Mesenchymal stem cell (in vitro differentiated cells and primary cell): Measurements from ENCODE around the gene FIGLA.

Experiments used
- DNase-seq: peaks from one replicate; pipeline ENCODE4 v3.0.0-alpha.2; 2013
- H2AFZ ChIP-seq: one replicate; pipeline ENCODE4 v1.6.1; 2013; ENCODE audit warnings: low read depth, mild to moderate bottlenecking, control low read depth, inconsistent platforms, low read length, moderate library complexity
- H2AK5ac ChIP-seq: 2 replicates; pipeline ENCODE4 v1.6.1; 2013; ENCODE audit warnings: low read length, moderate library complexity, mild to moderate bottlenecking, inconsistent platforms; ENCODE audit not compliant: severe bottlenecking
- H2BK120ac ChIP-seq: one replicate; pipeline ENCODE4 v1.6.1; 2013; ENCODE audit warnings: low read depth, mild to moderate bottlenecking, inconsistent platforms, low read length, moderate library complexity
- H2BK12ac ChIP-seq, 2 experiments: one replicate each; pipeline ENCODE4 v1.6.1; 2013; ENCODE audit warnings: inconsistent platforms in 2 of 2, low read length in 2 of 2, mild to moderate bottlenecking in 2 of 2, moderate library complexity in 2 of 2, control low read depth in 1 of 2
- H2BK15ac ChIP-seq: one replicate; pipeline ENCODE4 v1.6.1; 2013; ENCODE audit warnings: mild to moderate bottlenecking, low read depth, inconsistent platforms; ENCODE audit not compliant: poor library complexity, severe bottlenecking
- H2BK5ac ChIP-seq: 2 replicates; pipeline ENCODE4 v1.6.1; 2013; ENCODE audit warnings: low read depth, mild to moderate bottlenecking, low read length, control low read depth, inconsistent platforms; ENCODE audit not compliant: poor library complexity, severe bottlenecking
- H3K14ac ChIP-seq, 2 experiments: one replicate each; pipeline ENCODE4 v1.6.1; 2013; ENCODE audit warnings: inconsistent platforms in 2 of 2, low read length in 2 of 2, control low read depth in 1 of 2, mild to moderate bottlenecking in 1 of 2, moderate library complexity in 1 of 2
- H3K18ac ChIP-seq, 2 experiments: one replicate each; pipeline ENCODE4 v1.6.1; 2013; ENCODE audit warnings: inconsistent platforms in 2 of 2, low read length in 2 of 2, control low read depth in 1 of 2, low read depth in 1 of 2, mild to moderate bottlenecking in 1 of 2
- H3K23ac ChIP-seq, 2 experiments: one replicate each; pipeline ENCODE4 v1.6.1; 2013; ENCODE audit warnings: inconsistent platforms in 2 of 2, low read length in 2 of 2, mild to moderate bottlenecking in 2 of 2, moderate library complexity in 2 of 2, control low read depth in 1 of 2
- H3K27ac ChIP-seq: 2 replicates; pipeline ENCODE4 v1.5.1; 2013; ENCODE audit warnings: mild to moderate bottlenecking, moderate library complexity, low read length, control low read depth, inconsistent platforms; ENCODE audit not compliant: poor library complexity, severe bottlenecking
- H3K27me3 ChIP-seq, 2 experiments: 2 replicates each; pipeline versions ENCODE4 v1.6.1 to v1.7.0; 2013; ENCODE audit warnings: low read length in 2 of 2, mild to moderate bottlenecking in 2 of 2, moderate library complexity in 2 of 2, control low read depth in 1 of 2, inconsistent platforms in 1 of 2; ENCODE audit not compliant: control insufficient read depth in 1 of 2, insufficient read depth in 1 of 2
- H3K36me3 ChIP-seq, 2 experiments: 2 replicates each; pipeline versions ENCODE4 v1.6.1 to v1.7.0; 2013; ENCODE audit warnings: low read length in 2 of 2, control low read depth in 1 of 2, inconsistent platforms in 1 of 2, low read depth in 1 of 2, mild to moderate bottlenecking in 1 of 2; ENCODE audit not compliant: insufficient read depth in 2 of 2, control insufficient read depth in 1 of 2
- H3K4ac ChIP-seq, 2 experiments: one replicate each; pipeline ENCODE4 v1.6.1; 2013; ENCODE audit warnings: inconsistent platforms in 2 of 2, low read length in 2 of 2, mild to moderate bottlenecking in 2 of 2, moderate library complexity in 2 of 2, control low read depth in 1 of 2, low read depth in 1 of 2
- H3K4me1 ChIP-seq: 2 replicates; pipeline ENCODE4 v1.6.1; 2013; ENCODE audit warnings: low read depth, low read length, control low read depth; ENCODE audit not compliant: control insufficient read depth, insufficient read depth
- H3K4me2 ChIP-seq: 2 replicates; pipeline ENCODE4 v1.6.1; 2013; ENCODE audit warnings: low read length, mild to moderate bottlenecking, inconsistent platforms; ENCODE audit not compliant: poor library complexity, severe bottlenecking
- H3K4me3 ChIP-seq, 2 experiments: 2 replicates each; pipeline versions ENCODE4 v1.5.1 to v1.7.0; 2013; ENCODE audit warnings: low read length in 2 of 2, mild to moderate bottlenecking in 2 of 2, control low read depth in 1 of 2, low read depth in 1 of 2; ENCODE audit not compliant: insufficient read depth in 1 of 2
- H3K79me1 ChIP-seq: replicated peaks from 2 replicates; pipeline ENCODE4 v1.6.1; 2013; ENCODE audit warnings: mild to moderate bottlenecking, control low read depth, low read length, inconsistent platforms; ENCODE audit not compliant: poor library complexity, severe bottlenecking
- H3K9ac ChIP-seq: 2 replicates; pipeline ENCODE4 v1.7.0; 2013; ENCODE audit warnings: mild to moderate bottlenecking, low read length, moderate library complexity
- H3K9me3 ChIP-seq: 2 replicates; pipeline ENCODE4 v1.7.0; 2013; ENCODE audit warnings: mild to moderate bottlenecking, low read length; ENCODE audit not compliant: control insufficient read depth
- H4K8ac ChIP-seq: one replicate; pipeline ENCODE4 v1.6.1; 2013; ENCODE audit warnings: inconsistent platforms, mild to moderate bottlenecking, low read length, moderate library complexity
- H4K91ac ChIP-seq: one replicate; pipeline ENCODE4 v1.6.1; 2013; ENCODE audit warnings: mild to moderate bottlenecking, low read length, inconsistent platforms
- WGBS: methylation state at CpG from one replicate; pipeline ENCODE4 v1.1.7; 2013; ENCODE audit warnings: mixed read lengths; 5-methylcytosine and 5-hydroxymethylcytosine counted together

Gene FIGLA

DNA sequence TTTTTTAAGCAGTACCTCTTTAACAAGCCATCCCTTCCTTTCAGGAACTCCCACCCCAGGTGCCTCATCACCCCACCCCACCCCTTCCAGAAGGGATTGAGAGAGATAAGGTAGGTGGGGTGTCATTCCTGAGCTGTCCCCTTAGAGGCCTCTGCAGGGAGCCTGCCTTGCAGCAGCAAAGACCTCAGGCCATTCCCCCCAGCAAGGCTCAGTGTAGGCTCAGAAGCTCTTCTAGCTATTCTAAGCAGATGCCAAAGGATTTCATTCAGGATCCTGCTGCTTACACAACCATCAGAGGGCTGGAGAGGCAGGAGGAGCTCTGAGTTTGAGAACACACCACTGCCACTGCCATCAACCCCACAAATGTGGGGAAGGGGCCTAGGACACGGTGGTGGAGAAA lies 5.8 kb upstream of the FIGLA start:
- Histone ChIP-seq H2BK12ac (no peak overlapping the region), H3K27me3 (peaks cover 41 to 69% of the 10 kb centered on the region in 2 experiments), H3K4ac (no peak overlapping the region), H2BK15ac (no peak overlapping the region), H3K36me3 (no peaks in the 10 kb centered on the region), H3K9ac (no peak overlapping the region), H3K9me3 (peaks cover 17% of the 10 kb centered on the region), H2BK5ac (no peak overlapping the region), H4K91ac (no peak overlapping the region), H4K8ac (no peak overlapping the region), H3K23ac (no peak overlapping the region), H3K4me2 (no peak overlapping the region), H3K14ac (no peak overlapping the region), H3K79me1 (no peaks in the 10 kb centered on the region), H3K4me1 (no peaks in the 10 kb centered on the region), H2AK5ac (no peak overlapping the region), H2AFZ (no peak overlapping the region), H2BK120ac (no peak overlapping the region), H3K18ac (no peak overlapping the region), H3K27ac (no peak overlapping the region), H3K4me3 (no peak overlapping the region)
- DNase-seq: no peak
- WGBS: 47% methylated on average over 1 of the region's 1 CpG

DNA sequence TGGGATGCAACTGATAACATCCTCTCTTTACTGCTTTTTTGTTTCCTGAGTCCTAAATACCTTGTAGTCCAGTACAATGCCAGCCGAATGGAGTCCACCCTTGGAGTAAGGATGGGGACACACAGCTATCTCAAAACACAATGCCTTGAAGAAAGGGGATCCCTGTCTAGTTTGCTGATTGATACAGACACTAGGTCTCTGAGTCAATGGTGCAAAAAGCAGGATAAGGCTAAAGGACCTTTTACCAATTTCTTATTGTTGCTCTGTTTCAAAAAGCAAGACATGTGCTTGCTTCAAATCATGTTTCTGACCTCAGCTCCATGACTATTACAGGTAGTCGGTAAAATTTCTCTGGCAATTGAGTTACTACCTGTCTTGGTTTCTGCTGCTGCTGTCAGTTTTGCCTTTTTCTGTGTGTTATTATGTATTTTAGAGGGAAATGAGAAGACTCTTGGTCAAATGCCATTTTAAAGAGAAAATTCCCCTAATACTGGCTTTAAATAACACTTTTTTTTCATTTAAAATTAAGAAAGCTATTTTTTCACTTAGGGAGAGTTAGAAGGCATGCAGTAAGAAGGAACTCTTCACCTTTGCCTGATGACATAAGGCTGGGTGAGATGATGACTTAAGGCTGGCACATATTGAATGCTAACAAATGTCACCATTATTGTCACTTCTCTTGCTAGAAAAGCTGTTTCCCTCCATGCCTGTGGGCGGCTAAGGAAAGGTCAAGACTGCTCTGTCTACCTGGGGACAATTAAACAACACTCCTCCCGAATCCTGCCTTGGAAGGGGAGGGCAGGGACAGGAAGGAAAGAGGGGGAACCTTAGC lies 4.9 kb upstream of the FIGLA start:
- Histone ChIP-seq H3K79me1 (no peaks in the 10 kb centered on the region), H3K27ac (no peak overlapping the region), H2BK15ac (no peak overlapping the region), H3K36me3 (no peaks in the 10 kb centered on the region), H2BK5ac (no peak overlapping the region), H3K9ac (no peak overlapping the region), H3K4me1 (peaks cover 2% of the 10 kb centered on the region), H4K91ac (no peak overlapping the region), H3K4me2 (no peak overlapping the region), H3K14ac (no peak overlapping the region), H4K8ac (no peak overlapping the region), H3K4ac (no peak overlapping the region), H2BK120ac (no peak overlapping the region), H2AK5ac (no peak overlapping the region), H2AFZ (no peak overlapping the region), H3K18ac (no peak overlapping the region), H3K9me3 (peaks cover 8% of the 10 kb centered on the region), H3K23ac (no peak overlapping the region), H3K27me3 (peaks cover 40 to 68% of the 10 kb centered on the region in 2 experiments), H2BK12ac (no peak overlapping the region), H3K4me3 (no peak overlapping the region)
- DNase-seq: no peak
- 58% methylated on average over 4 of the region's 4 CpGs for WGBS

DNA sequence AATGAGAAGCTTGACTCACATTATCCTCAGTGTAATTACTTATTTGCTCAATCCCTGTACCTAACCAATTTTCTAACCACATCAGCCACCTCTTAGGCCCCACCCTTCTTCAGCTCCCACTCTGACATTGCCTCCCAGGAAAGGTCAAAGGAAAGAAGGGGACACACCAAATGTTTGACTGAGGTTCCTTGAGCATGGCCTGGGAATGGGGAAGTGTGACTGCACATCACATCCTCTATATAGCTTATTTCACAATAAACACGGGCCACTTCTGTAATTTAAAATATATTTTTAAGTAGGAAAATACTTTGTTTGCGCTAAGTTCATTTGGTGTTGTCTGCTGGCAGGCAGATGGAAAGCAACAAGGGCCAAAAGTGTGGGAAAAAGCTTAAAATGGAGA lies 3.0 kb upstream of the FIGLA start:
- DNase-seq: no peak
- Histone ChIP-seq H3K4ac (no peak overlapping the region), H3K79me1 (no peaks in the 10 kb centered on the region), H3K18ac (no peak overlapping the region), H2BK12ac (no peak overlapping the region), H2AK5ac (no peak overlapping the region), H2BK120ac (no peak overlapping the region), H3K9me3 (no peaks in the 10 kb centered on the region), H2BK15ac (no peak overlapping the region), H3K27ac (no peak overlapping the region), H3K9ac (no peak overlapping the region), H3K23ac (no peak overlapping the region), H3K4me2 (no peak overlapping the region), H2AFZ (no peak overlapping the region), H3K14ac (no peak overlapping the region), H4K8ac (no peak overlapping the region), H4K91ac (no peak overlapping the region), H3K4me3 (no peak overlapping the region), H2BK5ac (no peak overlapping the region), H3K4me1 (peaks cover 6% of the 10 kb centered on the region), H3K27me3 (peaks cover 56 to 87% of the 10 kb centered on the region in 2 experiments), H3K36me3 (no peaks in the 10 kb centered on the region)
- WGBS: no CpG with 5 or more reads among the region's 2 CpGs

GRCh38 chr2:70789304-70790135 lies 923 bp downstream of the FIGLA start:
- Histone ChIP-seq H2AK5ac (no peak overlapping the region), H3K4me1 (peaks cover 6% of the 10 kb centered on the region), H3K79me1 (no peaks in the 10 kb centered on the region), H2BK120ac (no peak overlapping the region), H3K9me3 (no peaks in the 10 kb centered on the region), H3K18ac (no peak overlapping the region), H3K4ac (no peak overlapping the region), H3K4me3 (peak overlapping the region in 1 of 2 experiments; percentile 63), H2BK15ac (no peak overlapping the region), H4K8ac (no peak overlapping the region), H3K36me3 (no peaks in the 10 kb centered on the region), H4K91ac (no peak overlapping the region), H3K9ac (no peak overlapping the region), H3K14ac (no peak overlapping the region), H3K27me3 (peaks cover 58 to 80% of the 10 kb centered on the region in 2 experiments), H3K23ac (no peak overlapping the region), H3K4me2 (peak overlapping the region; percentile 8), H2BK12ac (no peak overlapping the region), H3K27ac (no peak overlapping the region), H2BK5ac (no peak overlapping the region), H2AFZ (no peak overlapping the region)
- WGBS: 10% methylated on average over 28 of the region's 33 CpGs
- peak; percentile 25 for DNase-seq
